SJSA1 (cell line): ENCODE data around the gene GRK4. TPM values are rescaled to one million over a fixed set of nuclear protein-coding genes. Genes with fewer than 3 reads are reported as not detected.

Source experiments
- DNase-seq, 2 experiments: peaks; one replicate each; pipeline ENCODE4 v3.0.0-alpha.2; 2015 to 2020; ENCODE audit warnings: low spot score in 2 of 2, low read depth in 1 of 2
- H3K27ac ChIP-seq: fragments of 250-450 bp; sonication (Bioruptor Pico); 2 replicates; pipeline ENCODE4 v1.5.1; 2020; ENCODE audit warnings: mild to moderate bottlenecking, moderate library complexity
- H3K27me3 ChIP-seq: fragments of 250-450 bp; sonication (Bioruptor Pico); replicated peaks from 2 replicates; pipeline ENCODE4 v1.5.1; 2020; ENCODE audit warnings: mild to moderate bottlenecking, moderate library complexity
- H3K36me3 ChIP-seq: fragments of 250-450 bp; sonication (Bioruptor Pico); 2 replicates; pipeline ENCODE4 v1.5.1; 2020; ENCODE audit warnings: mild to moderate bottlenecking
- H3K4me1 ChIP-seq: fragments of 250-450 bp; sonication (Bioruptor Pico); replicated peaks from 2 replicates; pipeline ENCODE4 v1.6.1; 2021; ENCODE audit warnings: mild to moderate bottlenecking
- H3K4me3 ChIP-seq: fragments of 250-450 bp; sonication (Bioruptor Pico); 2 replicates; pipeline ENCODE4 v1.5.1; 2020; ENCODE audit warnings: mild to moderate bottlenecking
- H3K9me3 ChIP-seq: fragments of 250-450 bp; sonication (Bioruptor Pico); replicated peaks from 2 replicates; pipeline ENCODE4 v1.5.1; 2020; ENCODE audit warnings: mild to moderate bottlenecking
- total RNA-seq: library from RNA; depleted of rRNA; stranded (reverse); fragments of >200 nt; shearing (Covaris generic); gene quantifications from 2 replicates; pipeline ENCODE4 v1.2.3, GENCODE V29; 2014

Gene GRK4
- total RNA-seq, 1 experiment from 2014 or later, result 1.7 TPM

DNA sequence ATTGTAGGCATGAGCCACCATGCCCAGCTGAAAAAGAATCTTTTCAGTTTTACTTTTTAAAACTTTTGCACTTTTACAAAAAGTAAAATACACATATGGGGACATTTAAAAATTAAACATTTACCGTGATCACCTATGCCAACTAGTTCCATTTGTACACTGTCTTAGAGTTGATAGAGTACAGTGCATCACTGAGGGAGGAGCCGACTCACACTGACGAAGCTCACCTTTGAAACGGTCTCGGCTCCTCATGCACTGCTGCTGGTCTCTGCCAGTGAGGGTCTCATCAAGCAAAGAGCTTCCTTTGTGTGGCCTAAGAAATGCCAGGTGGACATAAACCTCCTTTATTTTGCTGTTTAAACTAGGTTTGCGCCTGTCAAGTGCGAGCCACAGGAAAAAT is 50.0 kb downstream of the GRK4 start:
- Histone ChIP-seq H3K4me3 (no peak overlapping the region), H3K36me3 (no peaks in the 10 kb centered on the region), H3K4me1 (no peaks in the 10 kb centered on the region), H3K27me3 (no peaks in the 10 kb centered on the region), H3K9me3 (no peaks in the 10 kb centered on the region), H3K27ac (no peak overlapping the region)
- no peak for DNase-seq

DNA sequence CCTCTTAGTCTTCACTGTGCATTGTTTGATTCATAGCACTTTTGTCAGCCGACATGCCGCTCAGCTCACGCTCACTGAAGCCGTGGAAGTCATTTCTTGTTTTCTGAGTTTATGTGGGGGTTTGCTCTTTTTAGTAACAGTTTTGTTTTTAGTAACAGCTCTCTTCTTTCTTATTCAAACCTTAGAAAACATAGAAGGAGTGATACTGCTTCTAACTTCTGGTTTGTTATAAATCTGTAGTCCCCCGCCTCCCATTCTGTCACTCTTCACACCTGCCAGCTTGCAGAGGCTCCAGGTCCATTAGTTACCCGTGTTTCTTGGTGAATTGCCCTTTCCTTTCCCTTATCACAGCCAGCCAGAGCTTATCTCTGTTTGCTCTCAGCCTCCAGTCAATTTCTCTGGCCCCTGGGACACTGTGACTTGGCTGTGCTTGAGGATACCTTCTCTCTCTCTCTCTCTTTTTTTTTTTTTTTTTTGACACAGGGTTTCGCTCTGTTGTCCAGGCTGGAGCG is 50.5 kb downstream of the GRK4 start:
- H3K4me3 ChIP-seq, result no peak overlapping the region
- H3K9me3 ChIP-seq, result no peaks in the 10 kb centered on the region
- H3K27me3 ChIP-seq, result no peaks in the 10 kb centered on the region
- no peaks in the 10 kb centered on the region for H3K36me3 ChIP-seq
- DNase-seq, result no peak
- no peak overlapping the region for H3K27ac ChIP-seq
- no peaks in the 10 kb centered on the region for H3K4me1 ChIP-seq

DNA sequence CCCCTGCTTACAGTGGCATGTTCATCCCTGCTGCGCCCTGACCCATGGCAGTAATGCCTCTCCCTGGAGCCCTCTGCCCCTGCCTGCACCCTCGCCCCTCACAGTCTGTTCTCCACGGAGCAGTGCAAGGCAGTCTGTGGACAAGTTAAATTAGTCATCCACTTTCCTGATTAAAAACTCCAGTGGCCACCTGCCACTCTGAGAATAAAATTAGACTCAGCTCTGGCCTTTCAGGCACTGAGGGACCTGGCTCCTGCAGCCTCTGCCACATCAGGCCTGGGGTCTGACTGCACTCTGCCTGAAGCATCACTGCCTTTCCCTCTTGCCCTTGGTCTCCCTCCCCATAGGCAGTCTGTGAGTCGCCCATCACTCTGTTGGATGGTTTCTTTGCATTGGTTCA is 53.6 kb downstream of the GRK4 start:
- H3K27ac ChIP-seq, result no peak overlapping the region
- no peaks in the 10 kb centered on the region for H3K36me3 ChIP-seq
- H3K9me3 ChIP-seq, result no peaks in the 10 kb centered on the region
- H3K27me3 ChIP-seq, result no peaks in the 10 kb centered on the region
- no peaks in the 10 kb centered on the region for H3K4me1 ChIP-seq
- DNase-seq, result no peak
- no peak overlapping the region for H3K4me3 ChIP-seq

DNA sequence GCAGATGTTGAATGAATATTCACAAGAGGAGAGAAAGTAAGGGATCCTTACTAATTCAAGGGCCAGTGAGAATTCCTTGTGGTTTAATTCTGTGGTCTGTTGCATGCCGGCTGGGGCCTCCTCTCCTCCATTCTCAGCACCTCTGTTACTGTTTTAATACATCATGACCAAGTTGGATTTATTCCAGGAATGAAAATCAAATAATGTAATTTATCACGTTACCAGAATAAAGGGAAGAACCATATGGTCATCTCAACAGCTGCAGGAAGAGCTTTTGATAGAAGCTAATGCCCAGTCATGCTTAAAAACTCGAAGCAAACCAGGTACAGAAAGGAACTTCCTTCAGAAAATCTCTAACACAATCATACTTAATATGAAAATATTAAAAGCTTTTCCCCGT is 54.1 kb downstream of the GRK4 start:
- no peak overlapping the region for H3K27ac ChIP-seq

DNA sequence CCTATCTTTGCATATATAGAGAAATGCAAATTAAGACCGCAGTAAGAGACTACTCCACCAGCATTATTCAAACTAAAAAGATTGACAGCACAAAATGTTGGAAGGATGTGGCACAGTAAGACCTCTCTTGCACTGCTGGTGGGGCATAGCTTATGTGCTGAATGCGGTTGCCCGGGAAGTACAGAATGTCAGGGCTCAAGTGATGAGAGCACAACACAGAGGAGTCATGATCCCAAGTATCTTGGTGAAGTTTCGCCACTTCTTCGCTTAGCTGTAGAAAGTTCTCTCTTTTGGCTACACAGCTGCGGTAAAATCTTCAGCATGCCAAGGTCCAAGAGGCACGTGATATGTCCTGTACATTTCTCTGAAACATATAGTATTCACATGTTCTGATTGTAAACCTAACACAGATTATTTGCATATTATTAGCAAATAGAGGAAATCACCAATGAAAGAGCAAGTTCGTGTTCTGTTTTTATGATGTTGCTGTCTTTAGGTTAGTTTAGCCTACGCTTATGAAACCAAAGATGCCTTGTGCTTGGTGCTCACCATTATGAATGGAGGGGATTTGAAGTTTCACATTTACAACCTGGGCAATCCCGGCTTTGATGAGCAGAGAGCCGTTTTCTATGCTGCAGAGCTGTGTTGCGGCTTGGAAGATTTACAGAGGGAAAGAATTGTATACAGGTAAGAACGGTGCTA is 55.9 kb downstream of the GRK4 start:
- no peak overlapping the region for H3K27ac ChIP-seq
- no peak overlapping the region for H3K4me3 ChIP-seq
- DNase-seq, result no peak
- no peaks in the 10 kb centered on the region for H3K27me3 ChIP-seq
- no peaks in the 10 kb centered on the region for H3K4me1 ChIP-seq
- H3K36me3 ChIP-seq, result no peaks in the 10 kb centered on the region
- no peaks in the 10 kb centered on the region for H3K9me3 ChIP-seq

More for the DNA sequence above, 54.1 kb downstream of the GRK4 start:
- H3K36me3 ChIP-seq, result no peaks in the 10 kb centered on the region
- no peak overlapping the region for H3K4me3 ChIP-seq
- no peaks in the 10 kb centered on the region for H3K27me3 ChIP-seq
- H3K9me3 ChIP-seq, result no peaks in the 10 kb centered on the region
- H3K4me1 ChIP-seq, result no peaks in the 10 kb centered on the region
- no peak for DNase-seq

DNA sequence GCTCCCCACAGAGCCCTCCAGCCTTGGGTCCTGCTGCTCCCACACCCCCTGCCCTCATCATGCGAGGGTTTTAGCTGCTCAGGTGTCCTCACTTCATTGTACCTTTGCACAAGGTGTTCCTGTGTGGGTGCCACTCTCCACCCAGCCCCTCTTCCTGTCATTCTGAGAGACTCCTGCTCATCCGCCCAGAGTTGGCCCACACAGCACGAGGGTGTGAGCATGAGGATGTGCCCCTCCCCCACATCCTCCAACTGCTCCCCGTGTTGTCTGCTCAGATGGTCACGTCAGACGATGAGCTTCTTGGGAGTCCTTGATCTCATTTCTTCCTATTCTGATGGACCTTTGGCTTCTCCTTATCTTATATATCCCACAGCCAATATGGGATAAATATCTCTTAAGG is 57.8 kb downstream of the GRK4 start:
- no peak overlapping the region for H3K27ac ChIP-seq
- no peaks in the 10 kb centered on the region for H3K9me3 ChIP-seq
- H3K36me3 ChIP-seq, result no peaks in the 10 kb centered on the region
- DNase-seq, result no peak
- H3K4me1 ChIP-seq, result no peaks in the 10 kb centered on the region
- H3K4me3 ChIP-seq, result no peak overlapping the region
- no peaks in the 10 kb centered on the region for H3K27me3 ChIP-seq

DNA sequence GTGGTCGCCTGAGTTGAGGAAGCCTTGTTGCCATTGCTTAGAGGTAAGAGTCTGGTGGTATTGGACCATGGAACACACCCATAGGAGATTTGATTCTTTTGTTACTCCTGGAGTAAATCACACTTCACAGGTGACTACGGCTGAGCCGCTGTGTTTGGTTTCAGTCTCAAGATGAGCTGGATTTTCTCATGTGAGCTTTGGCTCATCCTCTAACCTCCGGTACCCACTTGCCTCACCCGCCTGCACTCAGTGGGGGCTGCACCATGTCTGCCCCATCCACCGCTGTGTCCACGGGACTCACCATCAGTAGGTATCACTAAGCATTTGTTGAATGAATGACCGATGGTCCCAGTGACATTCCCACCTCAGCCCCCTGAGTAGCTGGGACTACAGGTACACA is 58.3 kb downstream of the GRK4 start:
- H3K4me1 ChIP-seq, result no peaks in the 10 kb centered on the region
- no peak overlapping the region for H3K27ac ChIP-seq

DNA sequence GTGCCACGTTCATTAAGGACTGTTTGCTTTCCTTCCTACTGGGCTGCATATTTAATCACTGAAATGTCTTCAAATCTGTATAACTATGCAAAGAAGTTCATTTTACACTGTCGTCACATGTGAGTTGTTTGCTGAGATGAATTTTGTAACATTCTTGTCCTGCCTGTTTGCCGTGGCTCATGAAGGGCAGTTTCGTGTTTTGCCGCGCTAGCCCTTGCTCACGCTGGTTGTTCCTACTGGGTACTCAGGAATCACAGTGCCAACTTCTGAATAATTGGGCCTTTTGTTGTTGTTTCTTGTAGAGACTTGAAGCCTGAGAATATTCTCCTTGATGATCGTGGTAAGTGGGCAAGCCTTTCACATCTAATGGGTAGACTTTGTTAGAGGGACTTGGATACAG is 58.7 kb downstream of the GRK4 start:
- Histone ChIP-seq H3K36me3 (no peaks in the 10 kb centered on the region), H3K27ac (no peak overlapping the region), H3K9me3 (no peaks in the 10 kb centered on the region), H3K4me1 (no peaks in the 10 kb centered on the region), H3K4me3 (no peak overlapping the region), H3K27me3 (no peaks in the 10 kb centered on the region)
- no peak for DNase-seq

More for the DNA sequence above, 58.3 kb downstream of the GRK4 start:
- no peak for DNase-seq
- no peaks in the 10 kb centered on the region for H3K9me3 ChIP-seq
- no peaks in the 10 kb centered on the region for H3K27me3 ChIP-seq
- H3K36me3 ChIP-seq, result no peaks in the 10 kb centered on the region
- no peak overlapping the region for H3K4me3 ChIP-seq

DNA sequence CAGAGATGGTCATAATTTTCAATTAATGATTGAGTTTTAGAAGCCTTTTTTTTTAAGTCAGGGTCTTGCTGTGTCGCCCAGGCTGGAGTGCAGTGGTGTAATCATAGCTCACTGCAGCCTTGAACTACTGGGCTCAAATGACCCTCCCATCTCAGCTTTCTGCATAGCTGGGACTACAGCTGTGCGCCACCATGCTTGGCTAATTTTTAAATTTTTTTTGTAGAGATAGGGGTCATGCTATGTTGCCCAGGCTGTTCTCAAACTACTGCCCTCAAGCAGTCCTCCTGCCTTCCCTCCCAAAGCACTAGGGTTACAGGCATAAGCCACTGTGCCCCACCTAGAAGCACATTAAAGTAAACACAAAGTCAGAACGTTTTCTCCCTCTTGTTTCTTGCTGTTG is 59.3 kb downstream of the GRK4 start:
- no peak for DNase-seq
- Histone ChIP-seq H3K4me1 (no peaks in the 10 kb centered on the region), H3K27me3 (no peaks in the 10 kb centered on the region), H3K36me3 (no peaks in the 10 kb centered on the region), H3K4me3 (no peak overlapping the region), H3K27ac (no peak overlapping the region), H3K9me3 (no peaks in the 10 kb centered on the region)

DNA sequence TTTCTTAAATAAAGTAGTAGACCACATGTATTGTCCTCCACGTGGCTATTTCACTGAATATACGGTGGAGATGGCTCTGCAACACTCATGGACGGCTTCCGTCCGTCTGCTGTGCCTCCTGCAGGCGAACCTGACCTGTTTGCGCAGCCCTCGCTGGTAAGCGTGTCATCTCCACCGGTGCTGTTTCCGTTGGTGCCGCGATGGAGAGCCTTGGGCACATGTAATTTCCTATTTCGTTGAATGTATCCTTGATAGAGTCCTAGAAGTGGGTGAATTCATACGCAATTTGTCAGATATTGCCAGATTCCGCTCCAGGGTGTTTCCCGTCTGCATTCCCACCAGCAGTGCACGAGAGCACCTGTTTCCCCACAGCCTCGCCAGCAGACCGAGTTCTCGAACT is 62.5 kb downstream of the GRK4 start:
- H3K4me1 ChIP-seq, result no peaks in the 10 kb centered on the region
- DNase-seq, result no peak
- H3K36me3 ChIP-seq, result no peaks in the 10 kb centered on the region
- H3K27ac ChIP-seq, result no peak overlapping the region
- H3K27me3 ChIP-seq, result no peaks in the 10 kb centered on the region
- no peaks in the 10 kb centered on the region for H3K9me3 ChIP-seq
- no peak overlapping the region for H3K4me3 ChIP-seq

DNA sequence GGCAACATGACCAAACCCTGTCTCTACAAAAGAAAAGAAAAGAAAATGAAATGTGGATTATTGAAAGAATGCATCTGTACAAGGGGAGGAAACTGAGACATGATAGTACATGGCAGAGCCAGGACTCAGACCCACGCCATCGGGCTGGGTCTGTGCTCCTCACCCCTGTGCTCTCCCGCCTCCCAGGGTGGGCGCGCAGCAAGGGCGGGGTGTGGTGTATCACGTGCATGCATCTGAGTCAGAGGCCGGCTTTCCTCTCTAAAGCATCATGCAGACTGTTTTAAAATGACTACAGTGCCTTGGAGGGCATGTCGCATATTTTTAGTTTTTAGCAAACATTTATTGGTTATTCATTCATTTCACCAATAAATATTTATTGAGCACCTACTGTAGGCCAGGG is 63.2 kb downstream of the GRK4 start:
- H3K36me3 ChIP-seq, result no peaks in the 10 kb centered on the region
- H3K9me3 ChIP-seq, result no peaks in the 10 kb centered on the region
- DNase-seq, result no peak
- H3K27me3 ChIP-seq, result no peaks in the 10 kb centered on the region
- no peaks in the 10 kb centered on the region for H3K4me1 ChIP-seq
- no peak overlapping the region for H3K4me3 ChIP-seq
- no peak overlapping the region for H3K27ac ChIP-seq

DNA sequence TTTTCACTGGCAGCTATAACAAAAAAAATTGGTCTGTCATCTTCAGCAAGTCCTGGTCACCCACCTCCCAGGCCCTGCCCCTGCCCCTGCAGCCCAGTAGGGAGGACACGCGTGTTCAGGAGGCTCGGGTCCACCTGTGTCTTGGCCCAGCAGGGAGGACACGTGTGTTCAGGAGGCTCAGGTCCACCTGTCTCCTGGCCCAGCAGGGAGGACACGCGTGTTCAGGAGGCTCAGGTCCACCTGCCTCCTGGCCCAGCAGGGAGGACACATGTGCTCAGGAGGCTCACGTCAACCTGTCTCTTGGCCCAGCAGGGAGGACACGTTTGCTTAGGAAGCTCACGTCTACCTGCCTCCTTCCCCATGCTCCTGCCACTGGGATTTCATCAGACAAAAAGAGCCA is 66.1 kb downstream of the GRK4 start:
- no peaks in the 10 kb centered on the region for H3K9me3 ChIP-seq
- H3K27me3 ChIP-seq, result no peaks in the 10 kb centered on the region
- no peaks in the 10 kb centered on the region for H3K36me3 ChIP-seq
- no peak overlapping the region for H3K27ac ChIP-seq
- no peak overlapping the region for H3K4me3 ChIP-seq
- H3K4me1 ChIP-seq, result no peaks in the 10 kb centered on the region
- DNase-seq, result no peak

DNA sequence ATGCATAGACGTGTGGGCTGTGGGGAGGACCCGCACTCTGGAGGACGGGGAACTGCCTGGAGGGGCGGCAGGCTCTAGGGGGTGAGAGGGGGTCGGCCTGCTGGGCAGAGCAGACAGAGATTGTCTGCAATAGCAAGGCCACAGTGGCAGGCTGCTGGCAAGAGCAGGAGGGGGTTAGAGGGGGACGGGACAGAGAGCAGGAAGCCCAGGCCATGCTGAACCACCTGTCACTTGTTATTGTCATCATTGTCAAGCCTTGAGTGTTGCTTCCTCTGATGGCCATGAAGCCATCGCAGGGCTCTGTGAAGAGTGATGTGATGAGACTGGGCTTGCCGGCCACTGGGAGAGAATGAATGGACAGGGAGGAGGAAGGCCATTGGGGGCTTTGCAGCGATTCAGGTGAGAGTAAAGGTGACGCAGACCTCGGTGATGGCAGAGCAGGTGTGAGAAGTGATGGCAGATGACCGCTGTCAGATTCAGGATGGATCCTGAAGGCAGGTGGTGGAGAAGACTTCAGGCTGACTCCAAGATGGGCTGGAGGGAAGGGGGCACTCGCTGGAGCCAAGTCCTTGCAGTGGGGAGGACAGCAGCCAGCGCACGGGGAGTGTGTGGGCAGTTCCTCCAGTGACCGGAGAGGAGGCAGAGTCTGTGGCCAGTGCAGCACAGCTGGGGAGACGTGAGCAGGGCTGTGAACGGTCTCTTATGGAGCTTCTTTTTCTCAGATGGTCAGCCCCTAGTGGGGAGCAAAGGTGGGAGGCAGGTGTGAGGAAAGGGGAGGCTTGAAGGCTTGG is 67.4 kb downstream of the GRK4 start:
- Histone ChIP-seq H3K9me3 (no peaks in the 10 kb centered on the region), H3K36me3 (no peaks in the 10 kb centered on the region), H3K27me3 (no peaks in the 10 kb centered on the region), H3K4me3 (no peak overlapping the region), H3K27ac (no peak overlapping the region), H3K4me1 (no peaks in the 10 kb centered on the region)
- no peak for DNase-seq

DNA sequence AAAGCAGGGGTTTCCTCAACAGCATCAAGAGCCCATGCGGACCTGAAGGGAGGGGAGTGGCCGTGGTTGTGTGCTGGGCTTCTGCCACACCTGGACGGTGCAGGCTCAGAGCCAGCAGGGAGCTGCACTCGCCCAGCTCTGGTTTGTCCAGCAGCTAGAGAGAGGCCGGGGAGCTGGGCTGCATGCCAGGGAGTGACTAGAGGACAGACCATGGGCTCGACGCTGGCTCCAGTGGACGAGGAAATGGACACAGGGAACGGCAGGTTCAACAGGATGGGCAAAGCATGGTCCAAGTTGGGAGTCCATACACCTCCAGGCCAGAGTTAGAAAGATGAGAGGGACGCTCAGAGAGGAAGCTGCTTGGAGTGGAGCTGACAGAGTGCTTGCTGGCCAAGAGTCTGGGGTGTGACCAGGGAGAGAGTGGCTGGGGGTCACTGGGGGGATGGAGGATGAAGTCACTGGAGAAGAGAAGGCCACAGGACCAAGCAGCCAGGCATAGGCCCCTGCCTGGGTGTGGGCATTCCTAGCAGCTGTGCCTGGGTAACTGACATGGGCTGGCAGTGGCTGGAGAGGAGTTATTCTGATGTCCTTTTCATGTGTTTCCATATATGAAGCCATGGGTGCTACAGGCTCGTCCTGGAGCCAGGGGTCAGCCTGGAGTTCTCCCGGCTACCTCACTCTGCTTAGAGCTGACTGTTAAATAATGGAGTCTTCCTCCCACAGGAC is 68.1 kb downstream of the GRK4 start:
- no peak overlapping the region for H3K4me3 ChIP-seq
- DNase-seq, result no peak

More for the DNA sequence above, 68.1 kb downstream of the GRK4 start:
- Histone ChIP-seq H3K4me1 (no peaks in the 10 kb centered on the region), H3K9me3 (no peaks in the 10 kb centered on the region), H3K27me3 (no peaks in the 10 kb centered on the region), H3K36me3 (no peaks in the 10 kb centered on the region), H3K27ac (no peak overlapping the region)
